Stimulated activated CD4-positive, alpha-beta T cell treated with anti-CD3 and anti-CD28 coated beads, TNF-alpha, amount 100 ng/mL, for 48 hours (primary cell): Measurements from ENCODE around the gene FOXS1.
"Not testable (repeated sequence)": the region's sequence is repeated elsewhere in the genome, so short reads cannot be mapped to it uniquely, and the experiment has no call there.

Experiments used
- DNase-seq, 3 donors: peaks; one replicate each; pipeline ENCODE4 v3.0.0-alpha.2; 2020; ENCODE audit warnings: low read depth in 3 of 3

FOXS1 gene

GRCh38 chr20:31839782-31840487 is 5.5 kb downstream of the FOXS1 start:
- no peak for DNase-seq

GRCh38 chr20:31838646-31839292 is 6.6 kb downstream of the FOXS1 start:
- DNase-seq, result no peak

GRCh38 chr20:31837896-31838397 is 7.5 kb downstream of the FOXS1 start:
- no peak for DNase-seq

- DNase-seq, result no peak
These were observed 8.4 kb downstream of the FOXS1 start for GRCh38 chr20:31836853-31837608.

GRCh38 chr20:31835977-31836852 is 9.2 kb downstream of the FOXS1 start:
- DNase-seq, result no peak

- DNase-seq, result no peak
These were observed 9.8 kb downstream of the FOXS1 start for GRCh38 chr20:31835554-31835953.

GRCh38 chr20:31833931-31834521 is 11.4 kb downstream of the FOXS1 start:
- DNase-seq, result no peak

- DNase-seq, result peak; percentile 23 to 53 (median 40)
These were observed 12.1 kb downstream of the FOXS1 start for GRCh38 chr20:31833130-31833930.

- DNase-seq, result no peak
These were observed 13.6 kb downstream of the FOXS1 start for GRCh38 chr20:31831771-31832306.

- DNase-seq, result no peak
These were observed 14.2 kb downstream of the FOXS1 start for GRCh38 chr20:31831211-31831610.

- DNase-seq, result no peak
These were observed 14.9 kb downstream of the FOXS1 start for GRCh38 chr20:31830406-31830981.

- no peak for DNase-seq
These were observed 15.7 kb downstream of the FOXS1 start for GRCh38 chr20:31829731-31830130.

GRCh38 chr20:31828016-31828415 is 17.4 kb downstream of the FOXS1 start:
- DNase-seq, result not testable (repeated sequence)

- no peak for DNase-seq
These were observed 18.3 kb downstream of the FOXS1 start for GRCh38 chr20:31827059-31827458.

- no peak for DNase-seq
These were observed 19.3 kb downstream of the FOXS1 start for GRCh38 chr20:31826074-31826473.

- DNase-seq, result no peak
These were observed 20.7 kb downstream of the FOXS1 start for GRCh38 chr20:31824554-31825313.

GRCh38 chr20:31824125-31824485 is 21.3 kb downstream of the FOXS1 start:
- DNase-seq, result no peak

GRCh38 chr20:31823360-31824124 is 21.9 kb downstream of the FOXS1 start:
- no peak for DNase-seq
